ENCODE results near the gene CFAP43. TPM values are rescaled to one million over a fixed set of nuclear protein-coding genes. Genes with fewer than 3 reads are reported as not detected.

Gene CFAP43
- total and polyA plus RNA-seq, 2 donors (not counting 1 experiment from before 2014, with no cell fraction given), result 0.12 TPM; not detected in 1

DNA sequence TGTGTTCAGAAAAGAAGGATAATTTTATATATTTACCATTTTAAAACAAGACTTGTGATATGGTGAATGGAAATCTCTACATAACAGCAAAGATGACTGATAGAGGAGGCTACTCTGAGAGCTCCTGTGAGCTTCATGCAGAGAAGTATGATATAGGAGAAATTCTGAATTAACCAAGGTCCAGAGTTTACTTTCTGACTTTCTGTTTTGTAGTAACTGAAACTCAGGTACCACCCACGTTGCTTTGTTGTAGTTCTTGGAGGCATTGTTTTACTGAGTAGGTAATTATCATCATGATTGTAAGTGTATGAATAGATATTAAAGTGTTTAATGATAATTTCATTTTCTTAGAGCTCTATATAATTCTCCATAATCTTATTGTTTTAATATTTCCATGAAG lies 128.2 kb downstream of the CFAP43 start:
- DNase-seq (no peak), ATAC-seq (ENCODE audit: low read depth) (no peak)
- POLR2A ChIA-PET, result no interaction called here
- Histone ChIP-seq H3K4me3 (ENCODE audit: control extremely low read depth in 1 of 5, extremely low read depth in 1 of 5, insufficient read depth in 1 of 5, low read depth in 2 of 5, low read length in 4 of 5) (no peak overlapping the region), H3K27ac (ENCODE audit: low read length in 2 of 2) (no peak overlapping the region), H3K27me3 (replicated peaks in 1 of 4; ENCODE audit: control extremely low read depth in 1 of 4, control insufficient read depth in 3 of 4, insufficient read depth in 4 of 4, low read length in 3 of 4) (peaks cover 0 to 3% (median 0%) of the 10 kb centered on the region in 4 experiments), H3K4me2 (replicated peaks; ENCODE audit: low read depth, low read length, poor library complexity, severe bottlenecking) (no peak overlapping the region), H4K20me1 (ENCODE audit: control insufficient read depth, insufficient read depth, low read length, poor library complexity, severe bottlenecking) (no peaks in the 10 kb centered on the region), H2AFZ (ENCODE audit: insufficient read depth, low read depth, low read length, poor library complexity, severe bottlenecking) (no peak overlapping the region), H3K36me3 (replicated peaks in 1 of 2; ENCODE audit: control extremely low read depth in 1 of 2, control insufficient read depth in 1 of 2, extremely low read depth in 1 of 2, insufficient read depth in 2 of 2, low read length in 1 of 2) (no peaks in the 10 kb centered on the region), H3K79me2 (ENCODE audit: control insufficient read depth, insufficient read depth, low read length) (no peaks in the 10 kb centered on the region), H3K9ac (ENCODE audit: low read length) (no peak overlapping the region), H3K9me3 (ENCODE audit: control extremely low read depth in 1 of 3, control insufficient read depth in 2 of 3, insufficient read depth in 1 of 3, low read length in 2 of 3) (no peaks in the 10 kb centered on the region), H3K4me1 (ENCODE audit: control insufficient read depth in 2 of 2, insufficient read depth in 2 of 2, low read length in 2 of 2) (no peaks in the 10 kb centered on the region)
- intact Hi-C loops (cut with micrococcal nuclease), result no loop called here
- Mint-ChIP-seq H3K9me3 (ENCODE audit: insufficient read depth) (no peaks in the 10 kb centered on the region), H3K27ac (no peak overlapping the region), H3K27me3 (no peaks in the 10 kb centered on the region), H3K4me1 (no peaks in the 10 kb centered on the region), H3K4me3 (no peak overlapping the region)
- WGBS (ENCODE audit: insufficient coverage), result no CpG with 5 or more reads among the region's 1 CpG
- TF ChIP-seq CTCF (IDR thresholded peaks at IDR 0.05), result no peak
- no peak for TF ChIP-seq EZH2 (IDR thresholded peaks at IDR 0.05; ENCODE audit: borderline replicate concordance, insufficient read depth, low read depth, low read length, poor library complexity, severe bottlenecking)
- CTCF ChIA-PET, result interaction anchor here (0.7 kb wide), 1 partner anchor 188 kb away, joined by 3 read pairs; no protein-coding TSS in a partner anchor

DNA sequence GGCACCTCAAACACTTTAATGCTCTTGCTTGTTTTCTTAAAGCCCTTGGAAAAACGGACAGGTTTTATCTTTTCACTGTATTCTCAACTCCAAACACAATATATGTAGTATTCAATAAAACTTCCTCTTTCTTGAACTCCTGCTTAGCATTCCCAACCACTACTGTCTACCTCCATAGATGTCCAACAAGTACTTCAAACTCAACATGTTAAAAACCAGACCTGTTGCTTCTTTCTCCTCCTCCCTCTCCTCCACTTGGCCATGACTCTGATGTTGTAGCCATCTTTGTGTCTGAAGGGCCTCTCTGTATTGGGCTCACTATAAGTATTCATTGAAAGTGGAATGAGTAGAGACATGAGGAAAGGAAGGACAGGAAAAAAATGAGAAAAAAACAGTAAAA lies 130.3 kb downstream of the CFAP43 start:
- Mint-ChIP-seq H3K4me3 (no peak overlapping the region), H3K27me3 (no peaks in the 10 kb centered on the region), H3K9me3 (ENCODE audit: insufficient read depth) (no peaks in the 10 kb centered on the region), H3K27ac (no peak overlapping the region), H3K4me1 (no peaks in the 10 kb centered on the region)
- no peak for TF ChIP-seq CTCF (IDR thresholded peaks at IDR 0.05)
- no peak for TF ChIP-seq EZH2 (IDR thresholded peaks at IDR 0.05; ENCODE audit: borderline replicate concordance, insufficient read depth, low read depth, low read length, poor library complexity, severe bottlenecking)
- H3K27ac ChIP-seq (ENCODE audit: low read length in 2 of 2), result no peak overlapping the region
- DNase-seq, result no peak
- WGBS (ENCODE audit: insufficient coverage), result 71% methylated on average over 1 of the region's 1 CpG
- H3K4me1 ChIP-seq (ENCODE audit: control insufficient read depth in 2 of 2, insufficient read depth in 2 of 2, low read length in 2 of 2), result no peaks in the 10 kb centered on the region
- H4K20me1 ChIP-seq (ENCODE audit: control insufficient read depth, insufficient read depth, low read length, poor library complexity, severe bottlenecking), result no peaks in the 10 kb centered on the region
- intact Hi-C loops (cut with micrococcal nuclease), result no loop called here
- ChIA-PET CTCF (interaction anchor here (0.6 kb wide), 1 partner anchor 611 kb away, joined by 3 read pairs; no protein-coding TSS in a partner anchor), POLR2A (no interaction called here)
- H3K9ac ChIP-seq (ENCODE audit: low read length), result no peak overlapping the region
- no peak overlapping the region for H3K4me2 ChIP-seq (replicated peaks; ENCODE audit: low read depth, low read length, poor library complexity, severe bottlenecking)
- no peak overlapping the region for H2AFZ ChIP-seq (ENCODE audit: insufficient read depth, low read depth, low read length, poor library complexity, severe bottlenecking)
- H3K79me2 ChIP-seq (ENCODE audit: control insufficient read depth, insufficient read depth, low read length), result no peaks in the 10 kb centered on the region
- H3K4me3 ChIP-seq (ENCODE audit: control extremely low read depth in 1 of 5, extremely low read depth in 1 of 5, insufficient read depth in 1 of 5, low read depth in 2 of 5, low read length in 4 of 5), result no peak overlapping the region
- ATAC-seq (ENCODE audit: low read depth), result no peak
- H3K36me3 ChIP-seq (replicated peaks in 1 of 2; ENCODE audit: control extremely low read depth in 1 of 2, control insufficient read depth in 1 of 2, extremely low read depth in 1 of 2, insufficient read depth in 2 of 2, low read length in 1 of 2), result no peaks in the 10 kb centered on the region
- H3K27me3 ChIP-seq (replicated peaks in 1 of 4; ENCODE audit: control extremely low read depth in 1 of 4, control insufficient read depth in 3 of 4, insufficient read depth in 4 of 4, low read length in 3 of 4), result peaks cover 0 to 3% (median 0%) of the 10 kb centered on the region in 4 experiments
- no peaks in the 10 kb centered on the region for H3K9me3 ChIP-seq (ENCODE audit: control extremely low read depth in 1 of 3, control insufficient read depth in 2 of 3, insufficient read depth in 1 of 3, low read length in 2 of 3)
